ENCODE results near the gene ARID3A. TPM values are rescaled to one million over a fixed set of nuclear protein-coding genes. Genes with fewer than 3 reads are reported as not detected.
A peak's percentile ranks its signal among the peaks of the same experiment; 100 is the strongest.

ARID3A gene
- total RNA-seq, 1 experiment from 2014 or later = 28.9 TPM

GRCh38 chr19:900302-901111 is 25.3 kb upstream of the ARID3A start:
- TF ChIP-seq SIN3A (IDR thresholded peaks at IDR 0.05; ENCODE audit: borderline replicate concordance, insufficient read depth, low read depth, low read length) (no peak), CTCF (IDR thresholded peaks at IDR 0.05) (no peak), POLR2AphosphoS5 (IDR thresholded peaks at IDR 0.05; ENCODE audit: low read depth, low read length) (no peak), TCF7L2 (IDR thresholded peaks at IDR 0.05; ENCODE audit: low read depth, low read length) (no peak), REST (IDR thresholded peaks at IDR 0.05; ENCODE audit: insufficient read depth in 1 of 2, low read depth in 2 of 2, low read length in 1 of 2) (no peak)
- in situ Hi-C loops (cut with HindIII; ENCODE audit: low pct_unique_long_range_greater_than_20kb, low sequenced_read_pairs) = no loop called here
- POLR2A ChIA-PET = no interaction called here
- ATAC-seq (peak; percentile 83), DNase-seq (ENCODE audit: low read depth, low spot score) (no peak)
- BruUV-seq (replicated peaks) = no TSS peak
- CTCF ChIA-PET = no interaction called here
- Histone ChIP-seq H3K4me3 (ENCODE audit: low read depth in 2 of 2, low read length in 2 of 2) (no peak overlapping the region), H3K4me1 (ENCODE audit: control insufficient read depth, insufficient read depth, low read length) (no peaks in the 10 kb centered on the region), H3K9me3 (ENCODE audit: control insufficient read depth, insufficient read depth, low read depth, low read length) (no peaks in the 10 kb centered on the region), H3K36me3 (ENCODE audit: control insufficient read depth, insufficient read depth, low read length) (no peaks in the 10 kb centered on the region), H3K27ac (ENCODE audit: low read length) (no peak overlapping the region), H3K27me3 (ENCODE audit: control insufficient read depth, insufficient read depth, low read length) (no peaks in the 10 kb centered on the region)
- intact Hi-C loops (cut with micrococcal nuclease; ENCODE audit: unreplicated experiment) = no loop called here

GRCh38 chr19:901216-902092 is 24.4 kb upstream of the ARID3A start:
- in situ Hi-C loops (cut with HindIII; ENCODE audit: low pct_unique_long_range_greater_than_20kb, low sequenced_read_pairs) (no loop called here), intact Hi-C loops (cut with micrococcal nuclease; ENCODE audit: unreplicated experiment) (no loop called here)
- no peaks in the 10 kb centered on the region for H3K4me1 ChIP-seq (ENCODE audit: control insufficient read depth, insufficient read depth, low read length)
- POLR2A ChIA-PET = no interaction called here
- no peak overlapping the region for H3K4me3 ChIP-seq (ENCODE audit: low read depth in 2 of 2, low read length in 2 of 2)
- no peak overlapping the region for H3K27ac ChIP-seq (ENCODE audit: low read length)
- DNase-seq (ENCODE audit: low read depth, low spot score) = no peak
- no peaks in the 10 kb centered on the region for H3K36me3 ChIP-seq (ENCODE audit: control insufficient read depth, insufficient read depth, low read length)
- CTCF ChIA-PET = no interaction called here
- no peaks in the 10 kb centered on the region for H3K27me3 ChIP-seq (ENCODE audit: control insufficient read depth, insufficient read depth, low read length)
- no peaks in the 10 kb centered on the region for H3K9me3 ChIP-seq (ENCODE audit: control insufficient read depth, insufficient read depth, low read depth, low read length)
- no TSS peak for BruUV-seq (replicated peaks)
- ATAC-seq = no peak
- no peak for TF ChIP-seq SIN3A (IDR thresholded peaks at IDR 0.05; ENCODE audit: borderline replicate concordance, insufficient read depth, low read depth, low read length)
- no peak for TF ChIP-seq POLR2AphosphoS5 (IDR thresholded peaks at IDR 0.05; ENCODE audit: low read depth, low read length)
- no peak for TF ChIP-seq REST (IDR thresholded peaks at IDR 0.05; ENCODE audit: insufficient read depth in 1 of 2, low read depth in 2 of 2, low read length in 1 of 2)
- TF ChIP-seq TCF7L2 (IDR thresholded peaks at IDR 0.05; ENCODE audit: low read depth, low read length) = no peak
- no peak for TF ChIP-seq CTCF (IDR thresholded peaks at IDR 0.05)

All from Panc1 (cell line).